H1 (cell line): Measurements from ENCODE around the gene ELAVL2. TPM values are rescaled to one million over a fixed set of nuclear protein-coding genes. Genes with fewer than 3 reads are reported as not detected.

ENCODE experiments used
- CTCF ChIA-PET: fragments of 300-600 bp; sonication (Branson Sonifier 250); formaldehyde crosslinking; loops from one replicate; lab custom pipeline; 2021; ENCODE audit not compliant: partially characterized antibody; lab: Charles Lee
- POLR2A ChIA-PET: fragments of 300-600 bp; sonication (Branson Sonifier 250); formaldehyde crosslinking; loops from one replicate; lab custom pipeline; 2021; ENCODE audit warnings: inconsistent platforms; ENCODE audit not compliant: partially characterized antibody; lab: Charles Lee
- DNase-seq, 2 experiments: peaks; one replicate each; pipeline versions ENCODE4 v3.0.0 to v3.0.0-alpha.2; 2010 to 2022; ENCODE audit warnings: low spot score in 2 of 2, low read depth in 1 of 2, mixed read lengths in 1 of 2
- FAIRE-seq: peaks from 2 replicates; lab custom pipeline; 2011; peaks lifted over from hg19 to GRCh38; lab: Jason Lieb, UNC
- H2AFZ ChIP-seq: 2 replicates; pipeline ENCODE4 v1.8.1; 2012; ENCODE audit warnings: low read length, inconsistent platforms
- H2AK5ac ChIP-seq: 2 replicates; pipeline ENCODE4 v1.6.1; 2013; ENCODE audit warnings: low read depth, low read length
- H2BK120ac ChIP-seq: replicated peaks from 2 replicates; pipeline ENCODE3; 2013; ENCODE audit warnings: low read depth, low read length, inconsistent platforms
- H2BK12ac ChIP-seq: 2 replicates; pipeline ENCODE4 v1.6.1; 2013; ENCODE audit warnings: low read depth, low read length
- H2BK15ac ChIP-seq: 2 replicates; pipeline ENCODE4 v1.6.1; 2013; ENCODE audit warnings: low read length
- H2BK20ac ChIP-seq: 2 replicates; pipeline ENCODE4 v1.6.1; 2013; ENCODE audit warnings: low read length
- H2BK5ac ChIP-seq: 2 replicates; pipeline ENCODE4 v1.6.1; 2013; ENCODE audit warnings: low read depth, low read length
- H3K14ac ChIP-seq: 2 replicates; pipeline ENCODE4 v1.6.1; 2013; ENCODE audit warnings: inconsistent platforms; ENCODE audit not compliant: insufficient read length
- H3K18ac ChIP-seq: 2 replicates; pipeline ENCODE4 v1.6.1; 2013; ENCODE audit warnings: low read length; ENCODE audit errors: extremely low read depth
- H3K23ac ChIP-seq: 2 replicates; pipeline ENCODE4 v1.6.1; 2013; ENCODE audit warnings: inconsistent platforms; ENCODE audit not compliant: insufficient read length
- H3K23me2 ChIP-seq: 2 replicates; pipeline ENCODE4 v1.6.1; 2013; ENCODE audit warnings: low read depth, low read length
- H3K27ac ChIP-seq: 2 replicates; pipeline ENCODE4 v1.6.1; 2011; ENCODE audit warnings: low read depth, low read length, inconsistent platforms
- H3K27me3 ChIP-seq, 4 experiments: replicated peaks in 1 of 4; 1 replicate in 1 of 4; 2 replicates in 3 of 4; pipeline versions ENCODE4 v1.6.1 to v1.8.1; 2011 to 2013; ENCODE audit warnings: low read length in 3 of 4, mild to moderate bottlenecking in 3 of 4, inconsistent platforms in 2 of 4, mixed read lengths in 2 of 4, moderate library complexity in 1 of 4; ENCODE audit not compliant: control insufficient read depth in 3 of 4, insufficient read depth in 3 of 4; ENCODE audit errors: extremely low read depth in 1 of 4
- H3K36me3 ChIP-seq, 4 experiments: 2 replicates each; pipeline versions ENCODE4 v1.6.1 to v1.8.1; 2011 to 2013; ENCODE audit warnings: mild to moderate bottlenecking in 4 of 4, low read length in 3 of 4, moderate library complexity in 2 of 4, control low read depth in 1 of 4, inconsistent platforms in 1 of 4; ENCODE audit not compliant: insufficient read depth in 4 of 4, control insufficient read depth in 2 of 4
- H3K4ac ChIP-seq: replicated peaks from 2 replicates; pipeline ENCODE3; 2013; ENCODE audit warnings: low read length, low read depth, mixed read lengths, inconsistent platforms; ENCODE audit not compliant: insufficient read length
- H3K4me1 ChIP-seq, 4 experiments: replicated peaks in 1 of 4; 1 replicate in 1 of 4; 2 replicates in 3 of 4; pipeline versions ENCODE4 v1.6.1 to v1.8.1; 2011 to 2013; ENCODE audit warnings: low read length in 3 of 4, inconsistent platforms in 2 of 4, mixed read lengths in 1 of 4; ENCODE audit not compliant: insufficient read depth in 4 of 4, control insufficient read depth in 3 of 4
- H3K4me2 ChIP-seq, 2 experiments: 2 replicates each; pipeline versions ENCODE4 v1.6.1 to v1.8.1; 2011 to 2013; ENCODE audit warnings: low read depth in 2 of 2, low read length in 2 of 2, control low read depth in 1 of 2, inconsistent platforms in 1 of 2, mild to moderate bottlenecking in 1 of 2; ENCODE audit not compliant: insufficient read depth in 1 of 2
- H3K4me3 ChIP-seq, 4 experiments: fragments of 200-600, 300-600 bp in 1 of 4; sonication (generic), shearing (Covaris generic), sonication (Bioruptor Twin) in 1 of 4; 2 replicates each; pipeline versions ENCODE4 v1.5.1 to v1.8.1; 2011 to 2016; ENCODE audit warnings: low read length in 4 of 4, low read depth in 3 of 4, control low read depth in 2 of 4, inconsistent platforms in 2 of 4, mild to moderate bottlenecking in 2 of 4, mixed read lengths in 1 of 4, moderate library complexity in 1 of 4; ENCODE audit not compliant: insufficient read depth in 2 of 4; ENCODE audit errors: extremely low read depth in 1 of 4
- H3K56ac ChIP-seq: replicated peaks from 2 replicates; pipeline ENCODE3; 2013; ENCODE audit warnings: low read depth, mild to moderate bottlenecking, mixed read lengths, low read length, inconsistent platforms; ENCODE audit not compliant: insufficient read length
- H3K79me1 ChIP-seq: 2 replicates; pipeline ENCODE4 v1.6.1; 2013; ENCODE audit warnings: low read depth, low read length, control low read depth
- H3K79me2 ChIP-seq, 2 experiments: 2 replicates each; pipeline versions ENCODE4 v1.6.1 to v1.8.1; 2012 to 2013; ENCODE audit warnings: low read length in 2 of 2, mild to moderate bottlenecking in 2 of 2, inconsistent platforms in 1 of 2; ENCODE audit not compliant: insufficient read depth in 2 of 2, control insufficient read depth in 1 of 2
- H3K9ac ChIP-seq, 4 experiments: replicated peaks in 1 of 4; 1 replicate in 1 of 4; 2 replicates in 3 of 4; pipeline versions ENCODE4 v1.6.1 to v1.8.1; 2011 to 2013; ENCODE audit warnings: low read depth in 3 of 4, low read length in 3 of 4, control low read depth in 2 of 4, mild to moderate bottlenecking in 2 of 4, moderate library complexity in 2 of 4, inconsistent platforms in 1 of 4; ENCODE audit errors: extremely low read depth in 1 of 4
- H3K9me3 ChIP-seq, 2 experiments: 2 replicates each; pipeline versions ENCODE4 v1.6.1 to v1.8.1; 2012 to 2013; ENCODE audit warnings: mild to moderate bottlenecking in 2 of 2, moderate library complexity in 2 of 2, control low read depth in 1 of 2, inconsistent platforms in 1 of 2, low read depth in 1 of 2, low read length in 1 of 2, mixed read lengths in 1 of 2; ENCODE audit not compliant: insufficient read depth in 2 of 2
- H4K20me1 ChIP-seq, 2 experiments: replicated peaks in 1 of 2; 2 replicates each; pipeline versions ENCODE3 to v1.8.1; 2011 to 2013; ENCODE audit warnings: inconsistent platforms in 2 of 2, low read length in 2 of 2, mild to moderate bottlenecking in 1 of 2; ENCODE audit not compliant: insufficient read depth in 2 of 2, control insufficient read depth in 1 of 2
- H4K5ac ChIP-seq: 2 replicates; pipeline ENCODE4 v1.6.1; 2013; ENCODE audit warnings: low read length, low read depth, mixed read lengths, inconsistent platforms; ENCODE audit not compliant: insufficient read length
- H4K8ac ChIP-seq: 2 replicates; pipeline ENCODE4 v1.8.0; 2013; ENCODE audit warnings: mild to moderate bottlenecking, moderate library complexity, low read length, inconsistent platforms; ENCODE audit not compliant: insufficient read depth; ENCODE audit errors: extremely low read depth
- H4K91ac ChIP-seq: replicated peaks from 2 replicates; pipeline ENCODE3; 2013; ENCODE audit warnings: low read length, mixed read lengths, inconsistent platforms; ENCODE audit not compliant: insufficient read length
- ASH2L ChIP-seq: fragments of 200-600, 300-600 bp; sonication (generic); IDR thresholded peaks from one replicate; pipeline ENCODE4 v1.7.1; 2017; ENCODE audit warnings: low read length
- BRCA1 ChIP-seq: IDR thresholded peaks from 2 replicates; pipeline ENCODE4 v1.6.1; 2012; ENCODE audit warnings: low read depth, low read length, improper control_type of control experiment
- CHD2 ChIP-seq: IDR thresholded peaks from 2 replicates; pipeline ENCODE4 v1.6.1; 2012; ENCODE audit warnings: low read length, improper control_type of control experiment
- CREB1 ChIP-seq: IDR thresholded peaks from 2 replicates; pipeline ENCODE4 v1.6.1; 2012; ENCODE audit warnings: inconsistent platforms
- E2F6 ChIP-seq: IDR thresholded peaks from 2 replicates; pipeline ENCODE4 v1.6.1; 2012; ENCODE audit warnings: inconsistent platforms
- GABPA ChIP-seq: IDR thresholded peaks from 2 replicates; pipeline ENCODE4 v1.6.1; 2011; ENCODE audit warnings: mild to moderate bottlenecking, low read length, moderate library complexity, borderline replicate concordance; ENCODE audit not compliant: insufficient read depth
- HDAC2 ChIP-seq, 2 experiments: fragments of 300-600 bp in 1 of 2; sonication (generic) in 1 of 2; IDR thresholded peaks; 2 replicates each; pipeline ENCODE4 v1.6.1; 2011 to 2012; ENCODE audit warnings: low read depth in 2 of 2, low read length in 2 of 2, mild to moderate bottlenecking in 2 of 2, moderate library complexity in 2 of 2, borderline replicate concordance in 1 of 2, inconsistent platforms in 1 of 2
- HDAC6 ChIP-seq: IDR thresholded peaks from one replicate; pipeline ENCODE4 v1.7.1; 2012; ENCODE audit warnings: low read depth, mild to moderate bottlenecking, inconsistent platforms, low read length, moderate library complexity
- KDM1A ChIP-seq: fragments of 200-600, 300-600 bp; sonication (generic); IDR thresholded peaks from 2 replicates; pipeline ENCODE4 v1.7.1; 2016; ENCODE audit warnings: mild to moderate bottlenecking, low read length, borderline replicate concordance
- KDM4A ChIP-seq: IDR thresholded peaks from one replicate; pipeline ENCODE4 v1.7.1; 2012; ENCODE audit warnings: low read depth, mild to moderate bottlenecking, moderate library complexity, low read length, inconsistent platforms; ENCODE audit not compliant: severe bottlenecking
- MAX ChIP-seq: IDR thresholded peaks from 2 replicates; pipeline ENCODE4 v1.6.1; 2012; ENCODE audit warnings: inconsistent platforms
- POLR2A ChIP-seq, 2 experiments: IDR thresholded peaks; 1 replicate in 1 of 2; 2 replicates in 1 of 2; pipeline ENCODE4 v1.6.1; 2011; ENCODE audit warnings: low read depth in 2 of 2, low read length in 2 of 2, mild to moderate bottlenecking in 2 of 2; ENCODE audit errors: control extremely low read depth in 1 of 2
- POU5F1 ChIP-seq: IDR thresholded peaks from 2 replicates; pipeline ENCODE4 v1.6.1; 2011; ENCODE audit warnings: low read depth, mild to moderate bottlenecking, low read length, moderate library complexity
- SUZ12 ChIP-seq: fragments of 200-600 bp; sonication (generic); IDR thresholded peaks from 2 replicates; pipeline ENCODE4 v1.6.1; 2012; ENCODE audit warnings: mild to moderate bottlenecking, inconsistent platforms, low read length, moderate library complexity, mixed read lengths
- TEAD4 ChIP-seq: IDR thresholded peaks from 2 replicates; pipeline ENCODE4 v1.6.1; 2012; ENCODE audit warnings: low read depth, low read length, inconsistent platforms, mixed read lengths
- WGBS, 2 experiments: shearing (Covaris generic) in 1 of 2; methylation state at CpG; one replicate each; pipeline versions ENCODE4 v1.1.6 to v1.1.7; 2013 to 2015; ENCODE audit warnings: low lambda C conversion rate in 2 of 2, mixed read lengths in 2 of 2, inconsistent platforms in 1 of 2, low coverage in 1 of 2, missing lambda C conversion rate in 1 of 2; ENCODE audit not compliant: insufficient replicate concordance in 2 of 2, insufficient coverage in 1 of 2, insufficient read length in 1 of 2; ENCODE audit errors: extremely low coverage in 1 of 2, missing lambda C conversion rate in 1 of 2; 5-methylcytosine and 5-hydroxymethylcytosine counted together
- polyA plus RNA-seq, 7 experiments: library from polyadenylated mRNA; depleted of rRNA in 3 of 7; stranded (reverse) in 5 of 7; unstranded in 2 of 7; fragments of >200 nt in 5 of 7; fragments of 200-250 nt in 2 of 7; gene quantifications; 1 replicate in 5 of 7; 2 replicates in 1 of 7; 4 replicates in 1 of 7; pipeline versions ENCODE4 v1.2.1 to v1.2.3, GENCODE V29; 2011 to 2013; ENCODE audit warnings: missing spikeins in 2 of 7, mixed read lengths in 2 of 7
- total RNA-seq: library from RNA; stranded (reverse); fragmentation: NEBNext Ultra II Directional; extraction: Animal tissue kit (Norgen Biotek cat#: 25700); gene quantifications from 2 replicates; pipeline ENCODE4 v1.2.1, GENCODE V29; 2021

The ELAVL2 gene
- total and polyA plus RNA-seq, 2 of the 8 experiments (the other 6 are each of a cell fraction or from before 2014, with no cell fraction given): 4.9 to 21.9 TPM

GRCh38 chr9:23648651-23649050 lies 177.4 kb downstream of the ELAVL2 start:
- H2AK5ac ChIP-seq: no peak overlapping the region
- no peak for FAIRE-seq
- H3K9ac ChIP-seq: no peak overlapping the region
- TF ChIP-seq TEAD4: no peak
- no peak for TF ChIP-seq HDAC2 (IDR thresholded peaks at IDR 0.05; ENCODE audit: borderline replicate concordance in 1 of 2, low read depth in 2 of 2, low read length in 2 of 2)
- no peak for TF ChIP-seq KDM1A
- TF ChIP-seq POU5F1: no peak
- TF ChIP-seq CREB1: no peak
- TF ChIP-seq HDAC6: no peak
- no peak for TF ChIP-seq SUZ12
- no peak for TF ChIP-seq POLR2A (IDR thresholded peaks at IDR 0.05; ENCODE audit: control extremely low read depth in 1 of 2, low read depth in 2 of 2, low read length in 2 of 2)
- TF ChIP-seq BRCA1: no peak
- TF ChIP-seq MAX: no peak
- no peak for TF ChIP-seq ASH2L
- no peak for TF ChIP-seq KDM4A
- no peak for TF ChIP-seq CHD2
- no peak for TF ChIP-seq GABPA
- no peak for TF ChIP-seq E2F6

More at GRCh38 chr9:23648651-23649050, 177.4 kb downstream of the ELAVL2 start:
- H2BK5ac ChIP-seq: no peak overlapping the region
- no peak overlapping the region for H3K27ac ChIP-seq
- H2BK120ac ChIP-seq: no peak overlapping the region
- no peaks in the 10 kb centered on the region for H3K79me2 ChIP-seq
- no peak overlapping the region for H2AFZ ChIP-seq
- H4K20me1 ChIP-seq: no peaks in the 10 kb centered on the region
- 75% methylated on average over 2 of the region's 2 CpGs; no CpG with 5 or more reads in 1 of the 2 experiments for WGBS, 2 experiments
- H3K18ac ChIP-seq: no peak overlapping the region
- no peak overlapping the region for H2BK20ac ChIP-seq
- no peaks in the 10 kb centered on the region for H3K4me1 ChIP-seq
- no peaks in the 10 kb centered on the region; the same call in 1 of the 2 replicates for H3K23me2 ChIP-seq
- ChIA-PET CTCF (no interaction called here), POLR2A (no interaction called here)
- H4K8ac ChIP-seq: no peak overlapping the region
- H2BK15ac ChIP-seq: no peak overlapping the region
- H3K14ac ChIP-seq: no peak overlapping the region
- H4K5ac ChIP-seq: no peak overlapping the region
- no peaks in the 10 kb centered on the region for H3K9me3 ChIP-seq
- no peaks in the 10 kb centered on the region for H3K79me1 ChIP-seq
- H4K91ac ChIP-seq: no peak overlapping the region
- no peak overlapping the region for H3K4ac ChIP-seq
- H3K4me2 ChIP-seq: no peak overlapping the region
- H3K4me3 ChIP-seq: no peak overlapping the region
- no peak overlapping the region for H2BK12ac ChIP-seq
- no peak overlapping the region for H3K23ac ChIP-seq
- no peak for DNase-seq
- H3K27me3 ChIP-seq: no peaks in the 10 kb centered on the region
- H3K56ac ChIP-seq: no peak overlapping the region
- H3K36me3 ChIP-seq: peaks cover 2 to 39% (median 13%) of the 10 kb centered on the region in 4 experiments; a peak in 6 of 8 replicates
